AG10803 (cell line): ENCODE results near the gene SHMT2.

Experiments used
- DNase-seq: peaks from one replicate; pipeline ENCODE4 v3.0.0; 2010; ENCODE audit warnings: low read depth
- H3K4me3 ChIP-seq: 2 replicates; pipeline ENCODE4 v1.5.1; 2011; ENCODE audit warnings: mild to moderate bottlenecking, low read length, control low read depth
- CTCF ChIP-seq: conservative IDR thresholded peaks from 2 replicates; pipeline ENCODE4 v1.5.1; 2011; ENCODE audit warnings: mild to moderate bottlenecking, low read length, control low read depth, inconsistent platforms

Gene SHMT2

GRCh38 chr12:57237596-57237931 lies 8.1 kb downstream of the SHMT2 start:
- no peak for DNase-seq
- H3K4me3 ChIP-seq, result no peak overlapping the region
- no peak for TF ChIP-seq CTCF

- no peak for TF ChIP-seq CTCF
- no peak for DNase-seq
- H3K4me3 ChIP-seq, result peak overlapping the region; percentile 54
Measured at GRCh38 chr12:57237932-57238853, 8.7 kb downstream of the SHMT2 start.

- peak; percentile 100 for TF ChIP-seq CTCF
- DNase-seq, result peak; percentile 88
Measured at GRCh38 chr12:57238854-57239554, 9.5 kb downstream of the SHMT2 start.

DNA sequence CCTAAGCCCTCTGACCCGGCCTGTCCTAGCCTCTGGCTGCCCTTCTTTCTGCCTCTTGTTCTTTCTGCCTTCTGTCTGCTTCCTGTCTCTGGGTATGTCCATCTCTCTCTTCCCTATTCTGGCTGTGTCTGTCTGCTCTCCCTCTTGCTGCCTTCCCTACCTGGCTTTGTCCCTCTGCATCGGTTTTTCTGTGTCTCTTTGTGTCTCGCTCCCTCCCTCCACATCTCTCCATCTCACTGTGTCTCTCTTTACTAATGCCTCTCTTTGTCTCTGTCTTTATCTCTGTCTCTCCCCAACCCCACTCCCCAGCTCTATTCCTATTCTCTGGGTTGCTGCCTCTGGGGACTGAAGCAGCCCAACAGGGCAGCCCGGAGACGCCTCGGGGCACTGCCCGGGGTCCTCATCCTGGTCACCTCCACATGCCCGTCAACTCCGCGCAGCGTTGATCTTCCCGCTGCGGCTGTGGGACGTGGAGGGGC lies 10.1 kb downstream of the SHMT2 start:
- no peak for TF ChIP-seq CTCF
- DNase-seq, result no peak
- H3K4me3 ChIP-seq, result peak overlapping the region; percentile 86

More at GRCh38 chr12:57238854-57239554, 9.5 kb downstream of the SHMT2 start:
- H3K4me3 ChIP-seq, result peak overlapping the region; percentile 86

DNA sequence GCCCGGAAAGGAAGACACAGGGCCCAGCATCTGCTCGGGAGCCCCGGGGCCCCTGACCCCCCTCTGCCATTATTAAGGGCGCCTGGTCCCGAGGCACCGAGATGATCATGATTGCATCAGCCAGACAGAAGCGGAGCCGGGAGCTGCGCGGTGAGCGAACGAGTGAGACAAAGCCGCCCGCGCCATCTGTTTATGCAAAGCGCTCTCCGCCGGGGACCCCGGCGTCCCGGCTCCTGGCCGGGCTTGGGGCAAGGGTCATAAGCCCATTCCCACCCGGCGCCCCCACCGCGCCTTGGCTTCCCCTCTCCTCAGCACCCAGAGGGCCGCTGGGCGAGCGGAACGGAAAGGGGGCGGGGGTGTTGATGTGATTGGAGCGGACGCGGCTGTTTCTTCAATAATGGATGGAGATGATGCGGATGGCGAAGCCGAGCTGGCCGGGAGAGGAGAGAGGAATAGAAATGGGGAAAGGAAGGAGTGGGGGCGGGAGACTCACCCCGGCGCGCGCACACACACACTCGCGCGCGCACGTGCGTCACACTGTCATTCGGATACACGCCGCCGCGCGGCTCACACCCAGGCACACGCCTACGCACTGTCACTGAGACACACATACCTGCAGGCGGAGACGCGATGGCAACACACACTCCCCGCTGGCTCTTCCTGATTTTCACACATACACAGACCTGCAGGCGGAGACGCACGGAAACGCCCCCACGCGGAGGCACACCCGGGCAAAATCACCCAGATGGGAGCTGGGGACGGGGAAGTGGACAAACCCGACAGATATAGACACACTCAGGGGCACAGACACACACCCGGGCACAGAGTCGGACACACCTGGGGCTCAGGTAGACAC lies 10.8 kb downstream of the SHMT2 start:
- peak; percentile 69 for DNase-seq
- peak overlapping the region; percentile 86 for H3K4me3 ChIP-seq

More for the DNA sequence above, 10.8 kb downstream of the SHMT2 start:
- peak; percentile 16; the same call in 1 of the 2 replicates for TF ChIP-seq CTCF
